Mesendoderm (in vitro differentiated cells): ENCODE results near the gene TMPRSS4.
A peak's percentile ranks its signal among the peaks of the same experiment; 100 is the strongest.

ENCODE experiments used
- DNase-seq: peaks from one replicate; pipeline ENCODE4 v3.0.0; 2013
- H2AK5ac ChIP-seq: 2 replicates; pipeline ENCODE4 v1.6.1; 2013; ENCODE audit warnings: low read length, inconsistent platforms
- H2BK120ac ChIP-seq: 2 replicates; pipeline ENCODE4 v1.6.1; 2013; ENCODE audit warnings: low read depth, mild to moderate bottlenecking, low read length, moderate library complexity, mixed read lengths
- H2BK15ac ChIP-seq: replicated peaks from 2 replicates; pipeline ENCODE4 v1.6.1; 2013; ENCODE audit warnings: low read depth, mild to moderate bottlenecking, moderate library complexity
- H2BK5ac ChIP-seq: 2 replicates; pipeline ENCODE4 v1.6.1; 2013; ENCODE audit warnings: low read length, inconsistent platforms
- H3K18ac ChIP-seq: 2 replicates; pipeline ENCODE4 v1.6.1; 2013; ENCODE audit warnings: mild to moderate bottlenecking, low read length, mixed read lengths
- H3K23ac ChIP-seq: one replicate; pipeline ENCODE4 v1.6.1; 2013; ENCODE audit warnings: low read length
- H3K27ac ChIP-seq: 2 replicates; pipeline ENCODE4 v1.5.1; 2013; ENCODE audit warnings: low read depth, mild to moderate bottlenecking, inconsistent platforms, low read length, moderate library complexity
- H3K27me3 ChIP-seq: 2 replicates; pipeline ENCODE4 v1.6.1; 2013; ENCODE audit warnings: low read length, control low read depth, mild to moderate bottlenecking, inconsistent platforms; ENCODE audit not compliant: insufficient read depth, poor library complexity
- H3K36me3 ChIP-seq: 2 replicates; pipeline ENCODE4 v1.6.1; 2013; ENCODE audit warnings: low read length, inconsistent platforms; ENCODE audit not compliant: control insufficient read depth, insufficient read depth
- H3K4ac ChIP-seq: one replicate; pipeline ENCODE4 v1.6.1; 2013; ENCODE audit warnings: low read depth, mild to moderate bottlenecking, low read length, moderate library complexity
- H3K4me1 ChIP-seq: 2 replicates; pipeline ENCODE4 v1.6.1; 2013; ENCODE audit warnings: low read depth, low read length, inconsistent platforms; ENCODE audit not compliant: control insufficient read depth
- H3K4me2 ChIP-seq: 2 replicates; pipeline ENCODE4 v1.6.1; 2013; ENCODE audit warnings: low read length
- H3K4me3 ChIP-seq: 2 replicates; pipeline ENCODE4 v1.5.1; 2013; ENCODE audit warnings: mild to moderate bottlenecking, low read length
- H3K56ac ChIP-seq: one replicate; pipeline ENCODE4 v1.6.1; 2013; ENCODE audit warnings: low read length
- H3K79me1 ChIP-seq: 2 replicates; pipeline ENCODE4 v1.6.1; 2013; ENCODE audit warnings: low read length, inconsistent platforms
- H3K79me2 ChIP-seq: 2 replicates; pipeline ENCODE4 v1.6.1; 2013; ENCODE audit warnings: mild to moderate bottlenecking, low read length; ENCODE audit not compliant: control insufficient read depth, insufficient read depth
- H3K9ac ChIP-seq: 2 replicates; pipeline ENCODE4 v1.6.1; 2013; ENCODE audit warnings: low read length, inconsistent platforms
- H4K5ac ChIP-seq: one replicate; pipeline ENCODE4 v1.6.1; 2013; ENCODE audit warnings: low read length
- H4K8ac ChIP-seq: one replicate; pipeline ENCODE4 v1.6.1; 2013; ENCODE audit warnings: low read depth, mild to moderate bottlenecking, control low read depth, low read length, moderate library complexity
- WGBS: extraction: QIAGEN DNeasy Blood & Tissue Kit; methylation state at CpG from one replicate; pipeline ENCODE4 v1.1.7; 2013; ENCODE audit warnings: low lambda C conversion rate, missing lambda C conversion rate; ENCODE audit not compliant: insufficient coverage; ENCODE audit errors: extremely low coverage; 5-methylcytosine and 5-hydroxymethylcytosine counted together

Gene TMPRSS4

GRCh38 chr11:118148240-118148639 lies 71.4 kb downstream of the TMPRSS4 start:
- H3K4ac ChIP-seq: no peak overlapping the region
- no peak overlapping the region for H2BK5ac ChIP-seq
- H2BK15ac ChIP-seq: no peak overlapping the region
- no peak overlapping the region for H3K56ac ChIP-seq
- H3K18ac ChIP-seq: no peak overlapping the region
- H3K9ac ChIP-seq: no peak overlapping the region
- no peaks in the 10 kb centered on the region for H3K79me1 ChIP-seq
- H3K23ac ChIP-seq: no peak overlapping the region
- H3K4me2 ChIP-seq: no peak overlapping the region
- H3K79me2 ChIP-seq: no peaks in the 10 kb centered on the region
- H4K8ac ChIP-seq: no peak overlapping the region
- H4K5ac ChIP-seq: no peak overlapping the region
- no peaks in the 10 kb centered on the region for H3K4me1 ChIP-seq
- WGBS: no CpG with 5 or more reads among the region's 8 CpGs
- H3K4me3 ChIP-seq: no peak overlapping the region
- H3K27ac ChIP-seq: no peak overlapping the region
- peaks cover 16% of the 10 kb centered on the region for H3K27me3 ChIP-seq
- H3K36me3 ChIP-seq: no peaks in the 10 kb centered on the region
- H2AK5ac ChIP-seq: no peak overlapping the region
- no peak for DNase-seq
- H2BK120ac ChIP-seq: no peak overlapping the region

GRCh38 chr11:118148856-118149255 lies 72.0 kb downstream of the TMPRSS4 start:
- H2BK5ac ChIP-seq: no peak overlapping the region
- H3K79me2 ChIP-seq: no peaks in the 10 kb centered on the region
- no peaks in the 10 kb centered on the region for H3K36me3 ChIP-seq
- H3K79me1 ChIP-seq: no peaks in the 10 kb centered on the region
- H3K27me3 ChIP-seq: peaks cover 21% of the 10 kb centered on the region
- no peak overlapping the region for H3K4me3 ChIP-seq
- H3K23ac ChIP-seq: no peak overlapping the region
- no CpG with 5 or more reads among the region's 2 CpGs for WGBS
- H3K4me2 ChIP-seq: no peak overlapping the region
- no peak for DNase-seq
- no peak overlapping the region for H2BK120ac ChIP-seq
- no peak overlapping the region for H4K5ac ChIP-seq
- H3K27ac ChIP-seq: no peak overlapping the region
- H3K4me1 ChIP-seq: no peaks in the 10 kb centered on the region
- no peak overlapping the region for H2BK15ac ChIP-seq
- H2AK5ac ChIP-seq: no peak overlapping the region
- no peak overlapping the region for H3K4ac ChIP-seq
- no peak overlapping the region for H3K18ac ChIP-seq
- no peak overlapping the region for H3K9ac ChIP-seq
- H4K8ac ChIP-seq: no peak overlapping the region
- H3K56ac ChIP-seq: no peak overlapping the region

- no peak overlapping the region for H3K4ac ChIP-seq
- no peak overlapping the region for H3K18ac ChIP-seq
- H2AK5ac ChIP-seq: no peak overlapping the region
- H3K79me2 ChIP-seq: no peaks in the 10 kb centered on the region
- no CpG with 5 or more reads among the region's 1 CpG for WGBS
- no peak overlapping the region for H3K4me2 ChIP-seq
- H4K5ac ChIP-seq: no peak overlapping the region
- H3K9ac ChIP-seq: no peak overlapping the region
- no peak overlapping the region for H3K27ac ChIP-seq
- H3K79me1 ChIP-seq: no peaks in the 10 kb centered on the region
- H3K23ac ChIP-seq: no peak overlapping the region
- H2BK5ac ChIP-seq: no peak overlapping the region
- no peak overlapping the region for H2BK120ac ChIP-seq
- no peak overlapping the region for H3K4me3 ChIP-seq
- no peak overlapping the region for H4K8ac ChIP-seq
- peaks cover 27% of the 10 kb centered on the region for H3K27me3 ChIP-seq
- no peaks in the 10 kb centered on the region for H3K4me1 ChIP-seq
- no peak overlapping the region for H2BK15ac ChIP-seq
- H3K36me3 ChIP-seq: no peaks in the 10 kb centered on the region
- DNase-seq: no peak
- H3K56ac ChIP-seq: no peak overlapping the region
Measured at GRCh38 chr11:118149493-118149892, 72.6 kb downstream of the TMPRSS4 start.

GRCh38 chr11:118151431-118151830 lies 74.6 kb downstream of the TMPRSS4 start:
- DNase-seq: no peak
- Histone ChIP-seq H2BK120ac (no peak overlapping the region), H2BK15ac (no peak overlapping the region), H4K5ac (no peak overlapping the region), H4K8ac (no peak overlapping the region), H2BK5ac (no peak overlapping the region), H2AK5ac (no peak overlapping the region), H3K4ac (no peak overlapping the region), H3K27me3 (peaks cover 45% of the 10 kb centered on the region), H3K9ac (no peak overlapping the region), H3K27ac (no peak overlapping the region), H3K56ac (no peak overlapping the region), H3K18ac (no peak overlapping the region), H3K79me1 (no peaks in the 10 kb centered on the region), H3K4me2 (no peak overlapping the region), H3K79me2 (no peaks in the 10 kb centered on the region), H3K4me1 (peaks cover 6% of the 10 kb centered on the region), H3K36me3 (no peaks in the 10 kb centered on the region), H3K4me3 (no peak overlapping the region), H3K23ac (no peak overlapping the region)
- WGBS: no CpG with 5 or more reads among the region's 5 CpGs

GRCh38 chr11:118152020-118152551 lies 75.2 kb downstream of the TMPRSS4 start:
- Histone ChIP-seq H2BK120ac (no peak overlapping the region), H3K9ac (peak overlapping the region; percentile 40), H3K4me3 (peak overlapping the region; percentile 45), H3K23ac (peak overlapping the region; percentile 52), H3K4me1 (peaks cover 10% of the 10 kb centered on the region), H4K8ac (no peak overlapping the region), H2AK5ac (no peak overlapping the region), H3K27ac (no peak overlapping the region), H3K4me2 (peak overlapping the region; percentile 94), H3K36me3 (no peaks in the 10 kb centered on the region), H3K56ac (peak overlapping the region; percentile 70), H2BK15ac (no peak overlapping the region), H4K5ac (no peak overlapping the region), H2BK5ac (no peak overlapping the region), H3K79me2 (no peaks in the 10 kb centered on the region), H3K18ac (no peak overlapping the region), H3K79me1 (no peaks in the 10 kb centered on the region), H3K4ac (no peak overlapping the region), H3K27me3 (peaks cover 52% of the 10 kb centered on the region)
- no peak for DNase-seq
- WGBS: no CpG with 5 or more reads among the region's 16 CpGs
